ENCODE results near the gene FGB.

GRCh38 chr4:154528869-154529268 lies 33.9 kb upstream of the FGB start:
- TF ChIP-seq POLR2A (IDR thresholded peaks at IDR 0.05; ENCODE audit: low read depth, low read length) = no peak
- TF ChIP-seq POLR2AphosphoS5 (IDR thresholded peaks at IDR 0.05; ENCODE audit: low read depth, low read length) = no peak
